Activated naive CD4-positive, alpha-beta T cell treated with anti-CD3 and anti-CD28 coated beads for 36 hours (primary cell): ENCODE measurements around the gene KIF6. TPM values are rescaled to one million over a fixed set of nuclear protein-coding genes. Genes with fewer than 3 reads are reported as not detected.

Experiments
- CTCF ChIA-PET: fragments of 350-600 bp; sonication (Branson Sonifier 250); formaldehyde crosslinking; loops from one replicate; lab custom pipeline; 2021; ENCODE audit warnings: antibody characterized with exemption; lab: Charles Lee
- DNase-seq: peaks from one replicate; pipeline ENCODE4 v3.0.0-alpha.2; 2020
- H3K27ac Mint-ChIP-seq: one replicate; pipeline ENCODE4 v1.8.0; 2021; ENCODE audit warnings: mild to moderate bottlenecking, mixed read lengths
- H3K27me3 Mint-ChIP-seq: one replicate; pipeline ENCODE4 v1.8.0; 2021; ENCODE audit warnings: low read depth, mixed read lengths
- H3K36me3 Mint-ChIP-seq: one replicate; pipeline ENCODE4 v1.8.0; 2021; ENCODE audit warnings: low read depth, mixed read lengths
- H3K4me1 Mint-ChIP-seq: one replicate; pipeline ENCODE4 v1.8.0; 2021; ENCODE audit warnings: low read depth, mixed read lengths
- H3K4me3 Mint-ChIP-seq: one replicate; pipeline ENCODE4 v1.8.0; 2021; ENCODE audit warnings: mild to moderate bottlenecking, moderate library complexity, mixed read lengths
- H3K9me3 Mint-ChIP-seq: one replicate; pipeline ENCODE4 v1.8.0; 2021; ENCODE audit warnings: mixed read lengths
- intact Hi-C: fragments of 100-400 bp; cut with micrococcal nuclease; formaldehyde crosslinking; loops from one replicate; pipeline ENCODE4 v1.15.1; 2023
- total RNA-seq, 2 experiments: library from RNA; stranded (reverse); gene quantifications; one replicate each; pipeline ENCODE4 v1.2.3, GENCODE V29; 2021

Gene KIF6
- under 1 TPM; 0.10 to 0.30 TPM for total RNA-seq

GRCh38 chr6:39724787-39725631, at the start of gene KIF6:
KIF6 (minus strand) TSS chr6:39725408; CDS start chr6:39725310, 98 bp downstream.
- CTCF ChIA-PET, result no interaction called here
- peaks cover 1% of the 10 kb centered on the region for H3K36me3 Mint-ChIP-seq
- H3K4me3 Mint-ChIP-seq, result peak within 1 kb of the TSS; percentile 97
- no peak within 1 kb of the TSS for H3K27ac Mint-ChIP-seq
- H3K27me3 Mint-ChIP-seq, result no peaks in the 10 kb centered on the region
- H3K4me1 Mint-ChIP-seq, result peaks cover 2% of the 10 kb centered on the region
- H3K9me3 Mint-ChIP-seq, result no peaks in the 10 kb centered on the region
- intact Hi-C loops, result no loop called here
- peak; percentile 88 for DNase-seq

GRCh38 chr6:39773782-39774181, 48.6 kb upstream of the KIF6 start:
- intact Hi-C loops, result no loop called here
- CTCF ChIA-PET, result interaction anchor here (0.6 kb wide), 1 partner anchor 424 kb away, joined by 3 read pairs; no protein-coding TSS in a partner anchor
- Mint-ChIP-seq H3K4me1 (no peaks in the 10 kb centered on the region), H3K27me3 (peaks cover 11% of the 10 kb centered on the region), H3K4me3 (no peak overlapping the region), H3K27ac (no peak overlapping the region), H3K9me3 (no peaks in the 10 kb centered on the region), H3K36me3 (no peaks in the 10 kb centered on the region)
- no peak for DNase-seq

- DNase-seq, result no peak
- intact Hi-C loops, result no loop called here
- Mint-ChIP-seq H3K36me3 (no peaks in the 10 kb centered on the region), H3K9me3 (no peaks in the 10 kb centered on the region), H3K4me3 (no peak overlapping the region), H3K27ac (no peak overlapping the region), H3K4me1 (no peaks in the 10 kb centered on the region), H3K27me3 (peaks cover 11% of the 10 kb centered on the region)
- CTCF ChIA-PET, result interaction anchor here (0.6 kb wide), 1 partner anchor 423 kb away, joined by 3 read pairs; no protein-coding TSS in a partner anchor
These were observed 47.5 kb upstream of the KIF6 start for GRCh38 chr6:39772559-39773273.

GRCh38 chr6:39770446-39770845, 45.2 kb upstream of the KIF6 start:
- peaks cover 19% of the 10 kb centered on the region for H3K27me3 Mint-ChIP-seq
- no peak for DNase-seq
- no peaks in the 10 kb centered on the region for H3K36me3 Mint-ChIP-seq
- H3K4me3 Mint-ChIP-seq, result no peak overlapping the region
- H3K9me3 Mint-ChIP-seq, result no peaks in the 10 kb centered on the region
- intact Hi-C loops, result no loop called here
- no peaks in the 10 kb centered on the region for H3K4me1 Mint-ChIP-seq
- no peak overlapping the region for H3K27ac Mint-ChIP-seq
- CTCF ChIA-PET, result no interaction called here

- no peak for DNase-seq
- Mint-ChIP-seq H3K36me3 (no peaks in the 10 kb centered on the region), H3K27ac (no peak overlapping the region), H3K9me3 (no peaks in the 10 kb centered on the region), H3K27me3 (peaks cover 16% of the 10 kb centered on the region), H3K4me3 (no peak overlapping the region), H3K4me1 (no peaks in the 10 kb centered on the region)
- CTCF ChIA-PET, result no interaction called here
- intact Hi-C loops, result no loop called here
These were observed 43.8 kb upstream of the KIF6 start for GRCh38 chr6:39769012-39769411.

GRCh38 chr6:39765508-39766065, 40.4 kb upstream of the KIF6 start:
- CTCF ChIA-PET, result no interaction called here
- peaks cover 28% of the 10 kb centered on the region for H3K27me3 Mint-ChIP-seq
- H3K4me3 Mint-ChIP-seq, result no peak overlapping the region
- no peaks in the 10 kb centered on the region for H3K9me3 Mint-ChIP-seq
- no peak for DNase-seq
- no peak overlapping the region for H3K27ac Mint-ChIP-seq
- intact Hi-C loops, result no loop called here
- H3K36me3 Mint-ChIP-seq, result no peaks in the 10 kb centered on the region
- H3K4me1 Mint-ChIP-seq, result no peaks in the 10 kb centered on the region

GRCh38 chr6:39760226-39760952, 35.2 kb upstream of the KIF6 start:
- no peak overlapping the region for H3K4me3 Mint-ChIP-seq
- no peak for DNase-seq
- intact Hi-C loops, result no loop called here
- H3K27ac Mint-ChIP-seq, result no peak overlapping the region
- no peaks in the 10 kb centered on the region for H3K36me3 Mint-ChIP-seq
- H3K9me3 Mint-ChIP-seq, result no peaks in the 10 kb centered on the region
- H3K27me3 Mint-ChIP-seq, result peaks cover 27% of the 10 kb centered on the region
- CTCF ChIA-PET, result no interaction called here
- H3K4me1 Mint-ChIP-seq, result no peaks in the 10 kb centered on the region

- H3K27me3 Mint-ChIP-seq, result peaks cover 29% of the 10 kb centered on the region
- CTCF ChIA-PET, result no interaction called here
These were observed 33.8 kb upstream of the KIF6 start for GRCh38 chr6:39758905-39759605.

GRCh38 chr6:39756582-39756981, 31.4 kb upstream of the KIF6 start:
- CTCF ChIA-PET, result interaction anchor here (0.6 kb wide), 1 partner anchor 569 kb away, joined by 3 read pairs; no protein-coding TSS in a partner anchor
- Mint-ChIP-seq H3K4me1 (no peaks in the 10 kb centered on the region), H3K36me3 (no peaks in the 10 kb centered on the region), H3K4me3 (no peak overlapping the region), H3K27me3 (peaks cover 18% of the 10 kb centered on the region), H3K9me3 (no peaks in the 10 kb centered on the region), H3K27ac (no peak overlapping the region)
- no peak for DNase-seq
- intact Hi-C loops, result no loop called here

More at GRCh38 chr6:39758905-39759605, 33.8 kb upstream of the KIF6 start:
- H3K27ac Mint-ChIP-seq, result no peak overlapping the region
- intact Hi-C loops, result no loop called here
- no peak for DNase-seq
- no peak overlapping the region for H3K4me3 Mint-ChIP-seq
- no peaks in the 10 kb centered on the region for H3K36me3 Mint-ChIP-seq
- no peaks in the 10 kb centered on the region for H3K4me1 Mint-ChIP-seq
- no peaks in the 10 kb centered on the region for H3K9me3 Mint-ChIP-seq

GRCh38 chr6:39755231-39755630, 30.0 kb upstream of the KIF6 start:
- Mint-ChIP-seq H3K27me3 (peaks cover 16% of the 10 kb centered on the region), H3K27ac (no peak overlapping the region), H3K9me3 (no peaks in the 10 kb centered on the region), H3K4me3 (no peak overlapping the region), H3K4me1 (no peaks in the 10 kb centered on the region), H3K36me3 (no peaks in the 10 kb centered on the region)
- CTCF ChIA-PET, result interaction anchor here (0.7 kb wide), 1 partner anchor 914 kb away, joined by 3 read pairs; no protein-coding TSS in a partner anchor
- DNase-seq, result no peak
- intact Hi-C loops, result no loop called here

GRCh38 chr6:39754514-39755115, 29.4 kb upstream of the KIF6 start:
- DNase-seq, result no peak
- Mint-ChIP-seq H3K9me3 (no peaks in the 10 kb centered on the region), H3K27me3 (peaks cover 13% of the 10 kb centered on the region), H3K4me1 (no peaks in the 10 kb centered on the region), H3K4me3 (no peak overlapping the region), H3K27ac (no peak overlapping the region), H3K36me3 (no peaks in the 10 kb centered on the region)
- intact Hi-C loops, result no loop called here
- CTCF ChIA-PET, result no interaction called here
